GM18951 (cell line): Measurements from ENCODE around the gene ATP2B1.

Source experiments
- POLR2A ChIP-seq: IDR thresholded peaks from 4 replicates; pipeline ENCODE4 v1.6.1; 2011; ENCODE audit warnings: mild to moderate bottlenecking; ENCODE audit not compliant: insufficient read length, insufficient read depth; ENCODE audit errors: extremely low read depth
- in situ Hi-C: fragments of 300-500 bp; cut with MboI; formaldehyde crosslinking; loops from one replicate; pipeline ENCODE4 v1.12.0; 2022; ENCODE audit warnings: low sequenced_read_pairs, mixed read lengths, inconsistent platforms; ENCODE audit not compliant: unreplicated experiment

Gene ATP2B1

DNA sequence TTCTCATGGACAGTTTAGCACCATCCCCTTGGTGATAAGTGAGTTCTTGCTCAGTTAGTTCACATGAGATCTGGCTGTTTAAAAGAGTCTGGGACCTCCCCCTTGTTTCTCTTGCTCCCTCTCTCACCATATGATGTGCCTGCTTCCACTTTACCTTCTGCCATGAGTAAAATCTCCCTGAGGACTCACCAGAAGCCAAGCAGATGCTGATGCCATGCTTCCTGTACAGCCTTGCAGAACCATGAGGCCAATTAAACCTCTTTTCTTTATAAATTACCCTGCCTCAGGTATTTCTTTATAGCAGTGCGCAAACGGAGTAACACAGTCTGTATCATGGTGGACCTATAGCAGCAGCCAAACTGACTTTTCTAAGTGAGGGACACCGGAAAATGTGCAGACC is 58.8 kb downstream of the ATP2B1 start:
- no peak for TF ChIP-seq POLR2A
- in situ Hi-C loops, result no loop called here

DNA sequence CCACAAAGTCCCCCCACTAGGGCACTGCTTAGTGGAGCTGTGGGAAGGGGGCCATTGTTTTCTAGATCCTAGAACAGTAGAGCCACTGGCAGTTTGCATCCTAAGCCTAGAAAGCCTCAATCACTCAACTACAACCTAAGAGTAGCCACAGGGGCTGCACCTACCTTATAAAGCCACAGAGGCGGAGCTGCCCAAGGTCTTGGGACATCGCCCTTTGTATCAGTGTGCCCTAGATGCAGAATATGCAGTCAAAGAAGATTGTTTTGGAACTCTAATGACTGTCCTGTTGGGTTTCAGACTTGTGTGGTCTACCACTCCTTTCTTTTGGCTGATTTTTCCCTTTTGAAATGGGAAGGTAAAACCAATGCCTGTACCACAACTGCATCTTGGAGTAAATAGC is 59.5 kb downstream of the ATP2B1 start:
- in situ Hi-C loops, result no loop called here
- no peak for TF ChIP-seq POLR2A

DNA sequence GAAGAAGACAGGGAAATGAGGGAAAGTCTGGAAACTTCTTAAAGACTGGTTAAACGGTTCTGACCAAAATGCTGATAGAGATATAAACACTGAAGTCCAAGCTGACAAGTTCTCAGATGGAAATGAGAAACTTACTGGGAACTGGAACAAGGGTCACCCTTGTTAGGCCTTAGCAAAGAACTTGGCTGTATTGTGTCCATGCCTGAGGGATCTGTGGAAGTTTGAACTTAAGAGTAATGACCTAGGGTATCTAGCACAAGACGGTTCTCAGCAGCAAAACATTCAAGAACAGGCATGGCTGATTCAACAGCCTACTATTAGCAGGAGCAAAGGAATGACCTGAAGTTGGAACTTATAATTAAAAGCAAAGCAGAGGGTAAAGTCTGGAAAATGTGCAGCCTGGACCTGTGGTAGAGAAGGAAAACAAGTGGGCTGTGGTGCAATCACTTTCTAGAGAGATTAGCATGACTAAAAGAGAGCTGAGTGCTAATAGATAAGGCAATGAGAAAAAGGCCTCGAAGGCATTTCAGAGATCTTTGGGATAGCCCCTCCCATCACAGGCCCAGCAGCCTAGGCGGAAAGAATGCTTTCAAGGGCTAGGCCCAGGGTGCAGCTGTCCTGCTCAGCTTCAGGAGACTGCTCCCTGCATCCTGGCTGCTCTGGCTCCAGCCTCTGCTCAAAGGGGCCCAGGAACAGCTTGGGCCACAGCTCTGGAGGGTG is 60.3 kb downstream of the ATP2B1 start:
- in situ Hi-C loops, result no loop called here
- TF ChIP-seq POLR2A, result no peak

DNA sequence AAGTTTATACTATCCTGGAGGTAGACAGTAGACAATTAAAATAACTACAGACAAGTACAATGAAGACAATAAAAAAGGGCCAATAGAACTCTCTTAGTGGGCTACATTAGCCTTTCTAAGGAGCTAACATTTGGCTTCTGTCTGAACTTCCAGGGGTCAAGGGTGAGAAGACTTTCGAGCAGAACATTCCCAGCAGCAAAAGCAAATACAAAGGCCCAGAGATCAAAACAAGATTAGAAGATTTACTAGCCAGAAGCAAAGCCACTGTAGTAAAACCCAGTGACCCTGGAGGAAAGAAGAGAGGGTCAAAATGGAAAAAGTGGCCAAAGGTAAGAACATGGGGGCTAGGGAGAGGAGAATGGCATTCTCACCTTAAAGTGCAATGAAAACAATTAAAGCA is 63.2 kb downstream of the ATP2B1 start:
- in situ Hi-C loops, result no loop called here
- TF ChIP-seq POLR2A, result no peak

DNA sequence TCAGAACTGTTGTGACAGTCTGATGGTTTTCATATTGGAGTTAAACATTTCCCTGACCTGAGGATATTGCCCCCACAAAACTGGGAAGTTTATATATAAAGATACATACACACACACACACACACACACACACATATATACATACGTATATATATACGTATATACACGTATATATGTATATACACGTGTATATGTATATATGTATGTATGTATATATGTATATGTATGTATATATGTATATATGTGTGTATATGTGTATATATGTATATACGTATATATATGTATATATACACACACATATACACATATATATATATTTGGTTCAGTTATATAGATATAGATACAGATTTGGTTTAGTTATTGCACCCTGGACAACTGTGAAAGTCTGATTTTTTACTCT is 65.7 kb downstream of the ATP2B1 start:
- in situ Hi-C loops, result no loop called here
- TF ChIP-seq POLR2A, result no peak

DNA sequence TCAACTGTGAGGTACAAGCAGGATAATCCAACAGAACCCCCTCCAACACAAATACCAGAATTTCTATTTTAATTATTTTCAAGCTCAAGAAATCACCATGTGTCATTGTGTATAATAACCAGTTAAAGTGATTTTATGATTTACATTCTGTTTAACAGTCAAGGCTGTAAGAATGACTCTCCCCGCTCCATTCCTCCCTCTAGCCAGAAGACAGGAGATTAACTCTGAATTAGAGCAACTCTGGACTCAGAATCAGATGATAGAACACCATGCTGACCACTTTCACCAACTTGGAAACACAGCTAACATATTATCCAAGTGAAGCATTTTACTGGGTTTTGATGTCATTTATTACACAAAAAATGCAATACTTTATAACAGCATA is 71.9 kb downstream of the ATP2B1 start:
- no peak for TF ChIP-seq POLR2A
- in situ Hi-C loops, result no loop called here

DNA sequence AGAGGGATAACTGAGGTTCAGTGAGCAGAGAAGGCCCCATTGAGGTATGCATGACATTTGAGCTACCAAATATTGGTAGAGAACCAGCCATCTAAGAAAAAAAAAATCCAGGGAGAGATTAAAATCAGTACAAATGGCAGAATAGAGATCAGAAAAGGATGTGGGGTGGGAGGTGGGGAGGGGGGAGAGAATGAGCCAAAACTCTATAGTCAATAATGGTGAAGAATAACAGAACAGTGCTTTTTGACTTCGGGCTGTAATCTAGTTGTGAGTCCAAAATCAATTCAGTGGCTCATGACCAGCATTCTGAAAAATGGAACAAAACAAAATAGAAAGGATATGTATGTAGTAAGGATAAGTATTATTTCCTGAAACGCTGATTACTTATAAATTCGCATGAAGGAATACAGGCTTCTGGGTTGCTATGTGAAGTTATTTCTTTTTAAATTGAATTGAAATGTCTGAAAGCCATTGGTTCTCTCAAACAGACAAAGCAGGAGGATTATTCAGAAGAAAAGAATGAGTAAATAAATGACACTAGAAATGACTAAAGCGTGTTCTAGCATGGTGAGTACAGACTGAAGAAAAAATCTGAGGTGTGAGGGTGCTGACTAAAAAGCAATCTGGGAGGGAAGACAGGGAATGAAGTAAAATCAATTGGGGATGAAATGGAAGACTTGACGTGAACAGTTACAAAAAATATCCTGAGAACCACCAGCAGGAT is 72.4 kb downstream of the ATP2B1 start:
- no peak for TF ChIP-seq POLR2A
- in situ Hi-C loops, result no loop called here

DNA sequence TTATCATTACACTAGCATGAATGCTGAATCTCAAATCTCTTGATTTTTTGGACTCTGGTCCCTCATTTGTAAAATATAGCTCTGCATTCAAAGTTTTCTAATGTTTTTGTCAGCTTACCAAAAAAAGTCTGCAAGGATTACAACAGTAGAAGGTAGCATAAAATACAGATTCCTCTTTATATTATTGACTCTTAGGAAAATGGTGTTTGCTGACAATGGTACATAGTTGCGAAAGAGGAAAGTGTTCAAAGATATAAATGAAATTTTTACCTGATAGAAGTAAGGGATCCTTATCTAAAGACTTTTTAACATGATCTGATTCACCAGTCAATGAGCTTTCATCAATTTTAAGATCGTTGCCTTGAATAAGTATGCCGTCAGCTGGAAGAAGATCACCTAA is 74.1 kb downstream of the ATP2B1 start:
- in situ Hi-C loops, result no loop called here
- no peak for TF ChIP-seq POLR2A

DNA sequence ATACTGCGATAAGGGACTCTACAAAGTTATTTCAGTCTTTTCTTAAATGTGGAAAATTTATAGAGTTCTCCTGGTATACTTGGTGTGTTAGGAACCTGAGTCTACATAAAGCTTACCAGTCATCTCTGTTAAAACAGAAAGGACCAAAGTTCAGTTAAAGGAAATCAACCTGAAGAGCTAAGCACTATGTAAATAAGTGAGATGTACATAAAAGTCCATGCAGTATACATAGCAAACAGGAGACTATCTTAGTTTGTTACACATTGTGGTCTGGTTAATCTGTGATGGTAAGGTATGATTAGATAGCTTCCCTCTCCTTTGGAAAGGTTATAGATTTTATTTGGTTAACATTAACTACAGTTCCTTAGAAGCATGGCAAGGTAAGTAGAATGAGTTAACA is 75.9 kb downstream of the ATP2B1 start:
- in situ Hi-C loops, result no loop called here

DNA sequence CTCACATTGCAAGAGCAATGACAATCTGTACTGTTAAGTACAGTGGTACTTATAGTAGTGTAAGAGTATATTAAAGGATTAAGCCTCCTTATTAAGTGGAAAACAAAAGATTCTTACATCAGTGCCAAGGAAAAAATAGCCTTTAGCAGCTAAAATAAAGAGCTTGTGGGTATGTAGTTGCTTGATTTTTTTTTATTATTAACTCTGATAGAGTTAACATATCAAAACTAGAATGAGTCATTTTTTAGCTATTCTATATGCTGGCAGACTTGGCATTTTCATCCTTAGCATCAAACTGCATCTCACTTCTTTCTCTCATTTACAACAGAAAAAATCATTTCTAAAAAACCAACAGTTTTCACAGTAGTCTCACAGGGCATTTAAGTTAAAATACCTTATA is 86.5 kb downstream of the ATP2B1 start:
- no peak for TF ChIP-seq POLR2A
- in situ Hi-C loops, result no loop called here

More for the DNA sequence above, 75.9 kb downstream of the ATP2B1 start:
- no peak for TF ChIP-seq POLR2A

DNA sequence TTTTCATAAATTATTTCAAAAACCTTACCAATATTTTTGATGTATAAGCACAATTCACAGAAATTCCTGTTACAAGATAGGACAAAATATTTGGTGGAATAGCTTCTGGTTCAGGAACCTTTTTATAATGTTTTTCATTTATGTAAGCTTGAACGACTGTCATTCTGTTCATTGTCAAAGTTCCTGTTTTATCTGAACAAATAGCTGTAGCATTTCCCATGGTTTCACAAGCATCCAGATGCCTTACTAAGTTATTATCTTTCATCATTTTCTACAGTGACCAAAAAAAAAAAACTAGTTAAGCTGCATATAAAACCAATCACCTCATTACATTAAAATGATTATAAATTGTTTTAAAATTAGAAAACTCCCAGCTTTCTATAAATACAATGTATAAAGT is 87.1 kb downstream of the ATP2B1 start:
- in situ Hi-C loops, result no loop called here
- no peak for TF ChIP-seq POLR2A

DNA sequence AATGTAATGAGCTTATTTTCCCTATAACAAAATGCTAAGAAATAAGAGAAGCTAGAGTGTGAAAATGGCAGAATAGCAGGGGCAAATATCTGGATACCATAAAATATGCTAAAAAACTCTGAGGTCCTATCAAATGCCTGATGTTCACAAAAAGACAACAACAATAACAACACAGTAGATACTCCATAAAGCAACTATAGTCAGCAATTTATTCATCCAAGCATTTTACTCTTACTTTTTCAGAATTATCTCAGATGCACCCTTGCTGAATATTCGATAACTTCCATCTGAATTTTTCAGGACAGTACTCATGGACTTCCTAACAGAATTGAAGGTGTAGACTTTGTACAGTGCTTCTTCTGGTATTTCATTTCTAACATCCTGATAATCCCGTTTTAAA is 88.9 kb downstream of the ATP2B1 start:
- no peak for TF ChIP-seq POLR2A
- in situ Hi-C loops, result no loop called here

DNA sequence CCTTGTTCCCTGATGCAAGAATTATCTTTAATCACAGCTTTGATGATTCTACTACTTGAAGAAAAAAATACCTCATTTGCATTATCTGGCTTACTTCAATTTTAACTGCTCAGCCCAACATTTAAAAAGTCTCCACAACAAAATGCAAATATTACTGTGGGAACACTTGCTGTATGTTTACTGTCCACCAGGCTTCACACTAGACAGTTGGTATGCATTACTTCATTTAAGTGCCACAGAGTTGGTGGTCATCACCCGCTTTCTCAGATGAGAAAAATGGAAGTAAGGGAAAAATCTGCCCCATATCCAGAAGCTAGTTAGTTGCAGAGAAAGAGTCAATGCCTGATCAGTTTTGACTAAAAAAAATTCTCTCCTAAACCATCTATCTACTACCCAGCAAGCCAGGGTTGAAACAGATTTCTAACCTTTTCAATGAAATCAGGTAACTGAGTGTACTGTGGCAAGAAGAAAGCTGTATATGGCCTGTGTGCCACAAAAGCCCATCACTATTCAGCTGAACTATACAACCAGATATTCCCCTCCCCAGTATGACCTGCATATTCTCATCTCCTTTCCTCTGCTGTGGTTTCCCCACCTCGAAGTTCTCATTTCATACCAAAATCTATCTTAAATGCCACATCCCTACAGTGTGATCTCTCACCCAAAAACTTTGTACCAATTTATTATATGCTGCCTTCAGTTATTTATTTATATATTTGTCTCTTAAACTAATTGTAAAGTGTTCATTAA is 90.3 kb downstream of the ATP2B1 start:
- TF ChIP-seq POLR2A, result no peak
- in situ Hi-C loops, result no loop called here

DNA sequence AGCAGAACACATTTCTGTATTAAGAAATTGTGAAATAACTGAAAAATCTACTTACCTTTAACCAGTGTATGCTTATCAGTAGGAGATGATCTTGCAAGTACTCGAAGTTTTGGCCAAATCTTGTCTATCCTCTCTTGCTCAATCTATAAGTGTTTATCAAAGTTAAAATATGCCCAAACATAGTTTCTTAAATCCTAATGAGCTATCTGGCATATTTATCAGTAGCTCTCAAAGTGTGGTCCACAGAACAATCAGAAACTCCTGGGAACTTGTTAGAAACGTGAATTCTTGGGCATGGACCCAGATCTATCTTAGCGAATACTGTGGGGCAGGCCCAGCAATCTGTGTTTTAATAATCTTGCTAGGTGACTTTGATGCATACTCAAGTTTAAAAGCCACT is 98.3 kb downstream of the ATP2B1 start:
- in situ Hi-C loops, result no loop called here
- TF ChIP-seq POLR2A, result no peak
